GM18505 (cell line): Measurements from ENCODE around the gene CHST1.

ENCODE experiments used
- ATAC-seq: cut with Tn5 transposase; IDR thresholded peaks from one replicate; pipeline ENCODE4 v1.9.1; 2021; ENCODE audit not compliant: unreplicated experiment
- POLR2A ChIP-seq: IDR thresholded peaks from 4 replicates; pipeline ENCODE4 v1.6.1; 2011; ENCODE audit warnings: borderline replicate concordance; ENCODE audit not compliant: insufficient read depth, insufficient read length; ENCODE audit errors: extremely low read depth

Gene CHST1

GRCh38 chr11:45659818-45660160 is 5.6 kb downstream of the CHST1 start:
- no peak for TF ChIP-seq POLR2A
- ATAC-seq: no peak

DNA sequence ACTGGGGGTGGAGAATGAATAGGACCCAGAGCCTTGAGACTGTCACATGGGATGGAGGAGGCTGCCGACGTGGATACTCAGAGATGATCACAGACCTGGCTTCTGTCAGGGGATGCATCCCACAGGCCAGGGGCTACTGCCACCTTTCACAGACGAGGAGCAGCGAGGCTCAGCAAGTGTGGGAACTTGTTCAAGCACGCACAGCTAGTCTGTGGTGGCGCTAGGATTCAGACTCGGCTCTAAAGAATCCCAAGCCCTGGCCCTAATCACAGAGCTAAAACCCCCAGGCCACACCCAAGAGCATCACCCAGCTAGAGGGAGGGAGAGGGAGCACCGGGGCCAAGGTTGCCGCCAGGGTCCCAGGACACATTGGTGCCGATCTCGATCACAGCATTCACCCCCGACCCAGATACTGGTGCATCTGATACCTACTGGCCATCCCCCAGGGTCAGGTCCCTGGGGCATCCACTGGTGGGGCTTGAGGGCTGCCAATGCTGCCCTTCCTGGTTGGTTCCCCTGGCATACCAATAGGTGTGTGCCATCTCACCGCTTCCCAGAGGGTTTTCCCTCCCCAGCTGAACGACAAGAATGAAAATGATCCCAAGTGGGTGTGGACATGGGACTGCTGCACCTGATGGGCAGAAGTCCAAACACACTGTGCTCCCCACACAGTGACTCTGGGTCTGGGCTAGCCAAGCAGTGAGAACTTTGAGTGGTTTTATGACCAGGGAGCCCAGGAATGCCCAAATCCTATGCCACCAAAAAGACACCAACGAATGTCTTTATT is 6.2 kb downstream of the CHST1 start:
- no peak for TF ChIP-seq POLR2A

DNA sequence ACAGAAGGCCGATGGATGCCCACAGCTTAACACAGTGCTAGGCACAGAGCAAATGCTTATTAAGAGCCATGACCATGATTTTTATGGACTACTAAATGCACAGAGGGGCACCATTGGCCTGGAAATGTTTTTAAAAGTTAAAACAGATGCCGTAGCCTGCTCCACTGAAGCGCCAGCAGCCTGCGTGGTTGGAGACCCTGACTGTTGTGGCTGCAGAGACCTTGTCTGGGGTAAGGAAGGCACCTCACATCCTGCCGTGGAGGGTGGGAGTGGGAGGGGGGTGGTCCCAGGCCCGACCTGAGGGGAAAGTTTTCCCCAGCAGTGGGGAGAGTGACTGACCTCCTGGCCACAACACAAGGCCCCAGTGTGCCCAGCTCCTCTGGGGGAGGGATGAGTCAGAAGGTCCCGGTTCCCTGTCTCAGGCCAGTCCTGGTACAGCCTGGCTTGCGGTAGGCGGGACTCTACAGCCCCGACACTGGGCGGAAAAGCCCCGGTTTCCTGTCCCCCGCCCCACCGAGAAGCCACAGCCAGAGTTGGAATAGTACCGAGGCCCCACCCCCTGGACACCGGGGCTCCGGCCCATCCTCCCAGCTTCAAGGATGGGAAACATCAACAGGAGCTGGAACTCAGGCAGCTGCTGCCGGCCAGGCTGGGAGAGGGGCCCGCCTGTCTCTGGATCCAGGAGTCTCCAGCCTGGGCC is 7.0 kb downstream of the CHST1 start:
- TF ChIP-seq POLR2A: no peak
- ATAC-seq: no peak

More for the DNA sequence above, 6.2 kb downstream of the CHST1 start:
- ATAC-seq: no peak

- no peak for ATAC-seq
- no peak for TF ChIP-seq POLR2A
Measured at GRCh38 chr11:45657496-45658260, 7.7 kb downstream of the CHST1 start.

DNA sequence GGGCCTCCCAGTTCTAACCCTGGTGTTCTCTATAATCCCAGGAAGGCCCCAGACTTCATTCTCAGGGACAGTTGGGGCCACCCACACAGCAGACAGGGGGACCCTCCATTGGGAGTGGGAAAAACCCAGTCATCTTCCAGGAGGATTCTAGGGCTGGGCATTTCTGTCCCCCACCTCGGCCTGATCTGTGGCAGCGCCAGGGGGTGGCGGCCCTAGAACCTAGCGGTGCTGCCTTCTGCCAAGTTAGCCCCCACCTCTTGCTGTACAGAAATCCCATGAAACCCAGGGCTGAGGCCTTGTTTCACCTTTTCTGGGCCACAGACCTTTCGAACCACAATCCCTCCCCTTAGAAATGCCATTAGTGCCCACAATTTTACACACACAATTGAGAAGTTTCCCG is 9.6 kb downstream of the CHST1 start:
- no peak for ATAC-seq
- no peak for TF ChIP-seq POLR2A

GRCh38 chr11:45655347-45655756 is 10.1 kb downstream of the CHST1 start:
- TF ChIP-seq POLR2A: no peak
- ATAC-seq: no peak

DNA sequence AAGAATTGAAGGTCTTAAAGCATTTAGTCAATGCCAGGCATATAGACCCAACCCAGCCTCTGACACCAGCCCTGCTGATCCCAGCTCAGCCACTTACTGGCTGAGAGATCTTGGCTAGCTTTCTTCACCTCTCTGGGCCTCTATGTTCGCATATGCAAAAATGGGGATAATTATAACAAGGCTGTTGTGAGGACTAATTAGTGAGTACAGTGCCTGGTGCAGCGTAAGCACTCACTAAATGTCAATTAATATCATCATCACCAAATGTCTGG is 10.5 kb downstream of the CHST1 start:
- no peak for ATAC-seq
- TF ChIP-seq POLR2A: no peak

DNA sequence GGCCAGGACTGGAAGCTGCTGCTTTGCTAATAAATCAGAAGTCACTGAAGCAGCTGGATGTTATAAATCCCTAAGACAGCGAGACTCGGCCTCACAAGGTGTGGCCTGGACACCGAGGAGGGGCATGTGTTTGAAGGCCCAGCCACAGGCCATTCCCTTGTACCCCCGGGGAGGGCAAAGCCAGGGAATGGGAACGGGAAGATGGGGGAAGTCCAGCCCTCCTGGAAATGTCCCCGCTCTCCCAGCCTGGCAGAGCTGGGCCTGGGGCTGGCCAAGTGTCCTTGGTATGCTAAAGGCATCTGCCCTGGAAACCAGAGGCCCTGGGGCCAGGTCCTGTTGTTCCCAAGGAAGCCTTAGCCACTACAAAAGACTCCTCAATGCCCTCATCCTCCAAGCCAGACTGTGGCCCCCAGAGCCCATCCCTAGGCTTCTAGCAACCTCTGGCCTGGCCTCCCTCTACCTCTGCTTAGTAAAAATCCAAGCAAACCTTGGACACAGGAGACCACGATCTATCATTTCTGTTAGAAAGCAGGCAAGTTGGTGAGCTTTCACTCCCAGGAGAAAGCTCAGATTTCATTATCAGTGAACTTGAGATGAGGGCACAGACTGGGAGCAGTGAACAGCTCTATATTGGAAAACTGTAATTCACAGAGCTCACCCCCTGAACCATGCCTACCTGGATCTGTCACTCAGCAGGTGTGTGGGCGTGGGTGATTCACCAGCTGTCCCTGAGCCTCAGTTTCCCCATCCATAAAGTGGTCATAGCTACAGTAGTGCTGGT is 11.0 kb downstream of the CHST1 start:
- TF ChIP-seq POLR2A: no peak
- ATAC-seq: no peak

DNA sequence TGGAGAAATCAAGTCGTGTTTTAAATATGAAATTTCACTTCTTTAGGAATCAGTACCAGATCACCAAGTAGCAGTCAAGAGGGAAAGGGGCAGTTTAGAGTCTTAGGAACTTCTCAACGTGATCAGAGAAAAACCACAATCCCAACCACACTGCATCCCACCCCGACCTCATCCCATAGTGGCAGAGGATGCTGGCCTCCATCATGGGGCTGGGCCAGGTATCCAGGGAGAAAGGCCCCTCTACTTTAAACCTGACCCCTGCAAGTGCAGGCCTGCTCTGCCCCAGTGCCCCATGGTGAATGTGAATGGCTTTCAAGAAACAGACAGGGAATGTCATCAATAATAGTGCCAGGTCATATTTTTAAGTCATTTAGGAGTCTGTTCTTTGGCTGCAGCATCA is 12.1 kb downstream of the CHST1 start:
- TF ChIP-seq POLR2A: no peak

GRCh38 chr11:45652781-45653180 is 12.6 kb downstream of the CHST1 start:
- no peak for ATAC-seq
- no peak for TF ChIP-seq POLR2A

More for the DNA sequence above, 12.1 kb downstream of the CHST1 start:
- ATAC-seq: no peak

DNA sequence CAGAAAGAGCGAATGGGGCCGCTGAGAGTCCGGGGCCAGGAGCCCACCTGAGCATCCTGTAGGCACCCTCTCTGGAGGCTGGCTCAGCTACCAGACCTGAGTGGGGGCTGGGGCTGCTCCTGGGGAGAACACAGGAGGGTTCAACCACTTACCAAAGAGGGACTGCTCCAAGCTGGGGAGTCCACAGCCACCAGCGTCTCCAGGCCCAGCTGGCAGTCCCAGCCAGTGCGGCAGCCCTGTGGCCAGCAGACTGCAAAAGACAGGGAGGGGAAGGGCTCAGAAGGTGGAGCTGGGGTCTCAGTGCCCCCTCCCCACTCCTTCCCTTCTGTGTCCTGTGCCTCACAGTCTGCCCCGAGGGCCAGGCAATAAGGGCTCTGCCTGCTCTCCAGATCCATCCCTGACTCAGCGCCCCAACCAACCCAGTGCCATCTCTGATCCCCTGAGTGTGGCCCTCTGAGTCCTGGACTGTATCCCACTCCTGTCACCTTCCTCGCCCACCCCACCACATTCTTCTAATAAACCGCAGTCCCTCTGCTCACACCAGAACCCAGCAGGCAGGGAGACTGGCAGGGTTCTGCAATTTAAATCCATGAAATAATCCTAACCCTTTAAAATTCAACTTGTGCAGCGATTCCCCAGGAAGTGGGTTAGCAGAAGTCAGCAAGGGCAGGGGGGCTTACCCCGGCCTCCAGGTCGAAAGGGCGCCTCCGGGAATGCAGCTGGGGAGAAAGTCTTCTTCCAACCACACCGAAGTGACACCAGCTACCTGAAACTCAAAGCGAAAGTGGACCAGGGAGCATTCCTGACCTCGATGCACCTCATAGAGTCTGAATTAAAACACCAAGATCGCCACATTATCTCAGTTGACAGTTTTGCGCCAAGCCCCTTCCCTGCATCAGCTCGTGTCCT is 13.3 kb downstream of the CHST1 start:
- ATAC-seq: no peak
- TF ChIP-seq POLR2A: no peak

- no peak for ATAC-seq
- no peak for TF ChIP-seq POLR2A
Measured at GRCh38 chr11:45651156-45651555, 14.3 kb downstream of the CHST1 start.

DNA sequence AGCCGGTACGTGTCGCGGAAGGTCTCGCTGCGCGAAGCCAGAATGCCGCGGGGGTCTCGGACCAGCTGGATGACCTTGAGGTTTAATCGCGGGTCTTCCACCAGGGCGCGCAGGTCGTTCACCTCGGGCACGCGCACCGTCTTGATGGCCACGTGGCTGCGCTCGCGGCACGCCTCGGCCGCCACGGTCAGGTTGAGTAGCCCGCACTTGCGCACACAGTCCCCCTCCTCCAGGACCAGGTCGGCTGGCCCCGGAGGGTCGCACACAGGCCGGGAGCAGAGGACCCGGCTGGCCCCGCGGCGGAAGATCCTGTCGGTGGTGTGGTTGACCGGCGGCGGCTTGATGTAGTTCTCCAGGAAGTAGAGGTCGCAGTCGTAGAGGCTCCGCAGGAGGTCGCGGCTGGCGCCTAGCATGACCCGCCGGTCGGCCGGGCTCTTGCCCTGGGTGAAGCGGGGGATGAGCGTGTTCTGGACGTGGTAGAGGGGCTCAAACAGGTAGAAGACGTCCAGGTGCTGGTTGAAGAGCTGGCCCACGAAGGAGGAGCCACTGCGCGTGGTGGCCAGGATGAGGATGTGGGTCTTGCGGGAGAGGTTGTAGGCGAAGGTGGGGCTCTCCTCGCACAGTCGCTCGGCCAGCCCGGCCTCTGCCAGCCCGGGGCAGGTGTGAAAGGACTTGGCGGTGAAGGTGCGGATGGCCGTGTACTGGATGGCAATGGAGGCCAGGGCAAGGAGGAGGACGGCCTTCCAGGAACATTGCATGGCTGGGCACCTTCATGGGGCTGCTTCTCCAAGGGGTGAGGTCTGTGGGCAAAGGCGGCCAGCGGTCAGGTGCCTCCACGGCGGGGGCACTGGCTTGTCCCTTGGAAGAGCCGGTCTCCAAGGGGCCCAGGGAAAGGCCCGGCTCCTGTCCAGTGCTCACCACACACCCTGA is 15.0 kb downstream of the CHST1 start:
- ATAC-seq: no peak
- no peak for TF ChIP-seq POLR2A
